ENCODE data around the gene IL9. TPM values are rescaled to one million over a fixed set of nuclear protein-coding genes. Genes with fewer than 3 reads are reported as not detected.
"Not testable (repeated sequence)": the region's sequence is repeated elsewhere in the genome, so short reads cannot be mapped to it uniquely, and the experiment has no call there.

Gene IL9
- total RNA-seq, 2 donors from 2014 or later, result 0.43 to 0.93 TPM

DNA sequence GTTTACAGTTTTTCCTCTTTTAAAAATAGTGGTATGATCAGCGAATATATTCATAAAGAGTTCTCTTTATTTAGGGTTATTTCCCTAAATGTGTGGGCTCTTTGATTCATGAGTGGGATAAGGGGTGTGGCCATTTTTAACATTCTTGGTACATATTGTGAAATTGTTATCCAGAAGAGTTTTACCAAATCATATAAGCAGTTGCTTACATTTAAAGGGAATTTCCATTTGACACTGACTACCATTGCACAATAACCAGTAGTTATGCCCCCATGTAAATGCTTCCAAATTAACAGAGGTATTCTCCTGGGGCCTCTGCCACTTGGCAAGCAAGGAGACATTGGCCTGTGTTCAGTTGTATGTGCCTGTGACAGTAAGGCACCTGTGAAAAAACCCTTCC, 34.0 kb downstream of the IL9 start:
- Mint-ChIP-seq H3K36me3 (no peaks in the 10 kb centered on the region), H3K27ac (no peak overlapping the region), H3K9me3 (no peaks in the 10 kb centered on the region)
- DNase-seq (ENCODE audit: low spot score in 2 of 2), result no peak
- no peak for ATAC-seq

DNA sequence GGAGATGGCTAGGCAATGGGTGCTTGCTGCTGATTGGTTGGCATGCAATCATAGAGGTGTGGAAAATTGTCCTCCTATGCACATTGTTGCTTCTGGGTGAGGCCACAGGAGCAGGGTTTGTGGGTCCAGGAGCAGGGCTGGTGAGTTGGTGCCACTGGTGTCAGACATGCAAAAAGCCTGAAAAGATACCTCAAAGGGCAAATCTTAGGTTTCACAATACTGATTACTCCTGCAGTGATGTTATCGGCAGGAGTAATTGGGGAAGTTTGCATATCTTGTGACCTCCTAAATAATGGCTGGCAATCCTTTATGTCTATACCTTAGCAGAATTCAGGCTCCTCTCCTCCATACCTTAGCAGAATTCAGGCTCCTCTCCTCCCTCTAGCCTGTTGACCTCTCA, 36.0 kb downstream of the IL9 start:
- Mint-ChIP-seq H3K27ac (no peak overlapping the region), H3K9me3 (no peaks in the 10 kb centered on the region), H3K36me3 (no peaks in the 10 kb centered on the region)
- DNase-seq (ENCODE audit: low spot score in 2 of 2) (no peak), ATAC-seq (no peak)

DNA sequence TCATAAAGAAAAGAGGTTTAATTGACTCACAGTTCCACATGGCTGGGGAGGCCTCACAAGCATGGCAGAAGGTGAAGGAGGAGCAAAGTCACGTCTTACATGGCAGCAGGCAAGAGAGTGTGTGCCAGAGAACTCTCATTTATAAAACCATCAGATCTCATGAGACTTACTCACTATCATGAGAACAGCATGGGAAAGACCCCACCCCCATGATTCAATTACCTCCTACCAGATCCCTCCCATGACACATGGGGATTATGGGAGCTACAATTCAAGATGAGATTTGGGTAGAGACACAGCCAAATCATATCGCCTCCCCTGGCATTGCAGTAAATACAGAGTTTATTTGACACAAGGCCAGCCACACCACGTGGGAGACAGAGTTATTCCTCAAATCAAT, 36.5 kb downstream of the IL9 start:
- DNase-seq (ENCODE audit: low spot score in 2 of 2); ATAC-seq; H3K27ac Mint-ChIP-seq; H3K9me3 Mint-ChIP-seq; H3K36me3 Mint-ChIP-seq: not testable (repeated sequence)

DNA sequence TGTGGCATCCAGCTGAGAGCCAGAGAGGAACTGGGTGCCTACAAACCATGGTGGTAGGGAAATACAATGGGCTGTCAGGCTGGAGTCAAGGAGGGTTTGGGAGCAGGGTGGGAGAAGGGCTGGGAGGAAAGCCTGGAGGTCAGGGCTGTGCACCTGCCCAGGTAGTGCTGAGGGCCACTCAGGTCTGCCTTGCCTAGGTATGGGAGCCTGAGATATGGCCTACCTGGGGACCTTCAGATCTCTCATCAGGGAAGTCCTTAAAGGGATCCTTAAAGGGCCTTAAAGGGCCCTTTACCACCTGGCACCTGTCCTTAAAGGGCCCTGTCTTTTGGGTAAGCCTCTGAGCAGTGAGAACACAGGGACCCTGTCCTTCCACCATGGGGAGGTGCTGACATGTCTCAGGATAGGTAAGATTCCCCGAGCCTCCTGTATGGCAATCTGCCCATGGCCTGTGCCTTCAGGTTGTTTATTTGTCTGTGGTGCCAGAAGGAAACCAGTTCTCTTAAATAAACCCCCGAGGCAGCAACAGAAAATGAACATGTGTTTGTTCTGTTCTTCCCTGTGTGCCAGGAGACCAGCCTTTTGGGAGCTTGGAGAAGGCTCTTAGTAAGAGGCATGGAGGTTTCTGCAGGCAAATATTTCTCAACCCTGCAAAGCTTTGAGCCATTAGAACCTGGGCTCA, 37.9 kb downstream of the IL9 start:
- no peak overlapping the region for H3K27ac Mint-ChIP-seq
- no peaks in the 10 kb centered on the region for H3K9me3 Mint-ChIP-seq
- no peak for DNase-seq (ENCODE audit: low spot score in 2 of 2)
- ATAC-seq, result no peak
- H3K36me3 Mint-ChIP-seq, result no peaks in the 10 kb centered on the region

DNA sequence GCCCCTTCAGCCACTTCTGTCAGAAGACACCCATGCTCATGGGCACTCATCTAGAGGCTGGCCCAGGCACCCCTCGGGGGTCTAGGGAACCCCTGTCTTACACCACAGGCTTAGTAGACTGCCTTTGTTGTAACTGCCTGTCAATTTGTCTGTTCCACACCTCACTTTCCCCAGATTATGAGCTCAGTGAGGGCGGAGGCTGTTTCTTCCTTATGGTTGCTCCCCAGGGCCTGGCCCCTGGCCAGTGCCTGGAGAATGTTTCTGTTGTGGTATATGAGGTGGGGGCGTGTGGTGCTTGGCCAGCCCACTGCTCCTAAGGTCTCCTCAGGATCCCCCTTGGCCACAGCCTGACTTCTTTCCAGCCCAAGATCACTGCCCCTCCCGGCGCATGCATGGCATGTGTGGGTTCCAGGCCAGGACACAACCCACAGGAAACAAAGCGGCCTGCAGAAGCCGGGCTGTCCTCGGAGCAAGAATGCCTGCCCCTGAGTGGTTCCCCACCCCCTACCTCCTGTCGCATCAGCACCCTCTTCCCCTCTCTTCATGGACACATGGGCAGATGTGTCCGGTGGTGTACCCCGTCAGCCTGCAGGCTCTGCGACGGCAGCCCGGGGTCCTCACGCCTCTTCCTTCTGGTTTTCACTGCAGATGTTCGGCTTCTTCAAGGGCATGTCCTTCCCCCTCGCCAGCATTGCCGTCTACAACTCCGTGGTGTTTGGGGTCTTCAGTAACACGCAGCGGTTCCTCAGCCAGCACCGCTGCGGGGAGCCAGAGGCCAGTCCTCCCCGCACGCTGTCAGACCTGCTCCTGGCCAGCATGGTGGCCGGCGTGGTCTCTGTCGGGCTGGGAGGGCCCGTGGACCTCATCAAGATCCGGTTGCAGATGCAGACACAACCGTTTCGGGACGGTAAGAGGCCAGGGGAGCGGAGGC, 43.5 kb downstream of the IL9 start:
- H3K27ac Mint-ChIP-seq, result no peak overlapping the region
- no peaks in the 10 kb centered on the region for H3K36me3 Mint-ChIP-seq
- no peak for DNase-seq (ENCODE audit: low spot score in 2 of 2)
- no peak for ATAC-seq
- H3K9me3 Mint-ChIP-seq, result no peaks in the 10 kb centered on the region

DNA sequence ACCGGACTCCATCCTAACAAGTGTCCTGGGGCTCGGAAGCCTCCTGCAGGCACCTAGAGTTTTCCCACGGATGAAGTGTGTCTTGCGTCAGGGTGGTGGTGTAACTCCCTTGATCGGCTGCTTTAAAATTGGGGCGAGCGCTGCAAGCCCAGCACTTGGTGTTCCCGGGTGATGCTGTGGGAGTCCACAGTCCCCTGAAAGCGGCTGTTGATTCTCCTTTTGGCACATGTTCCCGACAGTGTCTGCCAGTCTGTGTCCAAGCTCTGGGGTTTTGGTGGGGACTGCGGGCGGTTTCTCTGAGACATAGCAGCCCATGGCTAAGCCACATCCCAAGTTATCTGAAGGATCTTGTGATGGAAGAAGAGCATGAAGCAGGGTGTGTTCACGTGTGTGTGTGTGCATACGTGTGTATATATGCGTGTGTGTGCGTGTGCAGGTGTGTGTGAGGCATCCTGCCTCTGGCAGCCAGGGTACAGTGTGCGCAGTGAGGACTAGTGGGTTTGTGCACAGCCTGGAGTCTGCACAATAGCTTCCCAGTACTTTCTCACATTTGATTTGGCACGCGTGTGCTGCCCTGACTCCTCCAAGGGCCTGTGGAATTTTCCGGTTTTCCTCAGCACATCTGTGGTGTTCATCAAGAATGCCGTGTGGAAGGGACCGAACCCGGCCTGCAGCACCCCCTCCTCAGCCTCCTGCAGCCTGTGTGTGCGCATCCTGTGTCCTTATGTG, 44.3 kb downstream of the IL9 start:
- Mint-ChIP-seq H3K9me3 (no peaks in the 10 kb centered on the region), H3K36me3 (no peaks in the 10 kb centered on the region), H3K27ac (no peak overlapping the region)
- ATAC-seq (no peak), DNase-seq (ENCODE audit: low spot score in 2 of 2) (no peak)

DNA sequence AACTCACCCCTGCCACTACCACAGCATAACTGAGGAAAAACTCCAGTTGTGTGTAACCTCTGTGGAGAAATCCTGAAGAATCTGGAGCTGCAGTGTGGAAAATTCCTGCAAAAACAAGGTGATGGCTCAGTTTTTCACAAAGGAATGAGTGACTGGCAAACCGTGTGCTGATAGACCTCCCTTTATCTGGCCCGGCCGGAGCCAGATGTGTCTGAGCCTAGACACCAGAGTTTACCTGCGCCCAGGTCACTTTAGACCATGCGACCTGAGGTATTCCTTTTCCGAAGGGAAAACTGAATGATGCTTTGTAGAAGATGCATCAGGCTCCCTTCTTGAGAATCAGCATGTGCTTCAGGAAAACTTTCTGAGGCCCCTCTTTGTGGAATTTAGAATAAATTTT, 45.0 kb downstream of the IL9 start:
- no peak for DNase-seq (ENCODE audit: low spot score in 2 of 2)
- H3K9me3 Mint-ChIP-seq, result no peaks in the 10 kb centered on the region
- no peak for ATAC-seq
- H3K27ac Mint-ChIP-seq, result no peak overlapping the region
- H3K36me3 Mint-ChIP-seq, result no peaks in the 10 kb centered on the region

DNA sequence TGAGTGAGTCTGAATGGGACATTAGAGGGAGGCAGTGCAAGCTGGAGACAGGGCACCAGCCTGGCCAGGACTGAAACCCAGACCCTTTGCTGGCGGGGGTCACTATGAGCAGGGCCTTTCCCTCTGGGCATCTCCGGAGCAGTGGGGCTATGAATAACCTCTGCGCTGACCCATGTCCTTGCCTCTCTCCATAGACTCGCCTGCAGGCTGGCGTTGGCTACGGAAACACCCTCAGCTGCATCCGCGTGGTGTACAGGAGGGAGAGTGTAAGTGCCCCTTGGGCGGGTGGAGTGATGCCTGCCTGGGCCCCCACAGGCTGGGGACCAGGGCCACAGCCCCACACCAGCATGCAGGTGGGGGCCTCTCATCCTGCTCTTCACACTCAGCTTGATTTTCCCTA, 45.4 kb downstream of the IL9 start:
- ATAC-seq (no peak), DNase-seq (ENCODE audit: low spot score in 2 of 2) (no peak)
- no peaks in the 10 kb centered on the region for H3K36me3 Mint-ChIP-seq
- H3K9me3 Mint-ChIP-seq, result no peaks in the 10 kb centered on the region
- no peak overlapping the region for H3K27ac Mint-ChIP-seq

DNA sequence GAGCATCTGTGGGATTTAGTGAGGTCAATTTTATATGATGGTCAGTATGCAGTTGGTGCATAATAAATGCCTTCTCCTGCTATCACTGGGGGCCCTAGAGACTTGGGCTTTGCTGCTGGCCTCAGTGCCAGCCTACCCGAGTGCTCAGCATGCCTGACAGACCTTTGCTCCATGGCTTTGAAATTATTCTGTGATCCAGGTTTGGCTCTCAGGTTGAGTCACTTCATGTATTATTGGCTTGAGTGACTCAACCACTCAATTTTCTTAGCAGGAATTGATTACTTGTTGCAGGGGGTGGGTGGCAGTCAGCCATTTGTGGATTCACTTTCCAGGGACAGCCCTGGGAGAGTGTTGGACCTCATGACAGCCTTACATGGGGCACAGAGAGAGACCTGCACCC, 47.7 kb downstream of the IL9 start:
- DNase-seq (ENCODE audit: low spot score in 2 of 2), result no peak
- ATAC-seq, result no peak
- no peak overlapping the region for H3K27ac Mint-ChIP-seq
- no peaks in the 10 kb centered on the region for H3K9me3 Mint-ChIP-seq
- no peaks in the 10 kb centered on the region for H3K36me3 Mint-ChIP-seq

DNA sequence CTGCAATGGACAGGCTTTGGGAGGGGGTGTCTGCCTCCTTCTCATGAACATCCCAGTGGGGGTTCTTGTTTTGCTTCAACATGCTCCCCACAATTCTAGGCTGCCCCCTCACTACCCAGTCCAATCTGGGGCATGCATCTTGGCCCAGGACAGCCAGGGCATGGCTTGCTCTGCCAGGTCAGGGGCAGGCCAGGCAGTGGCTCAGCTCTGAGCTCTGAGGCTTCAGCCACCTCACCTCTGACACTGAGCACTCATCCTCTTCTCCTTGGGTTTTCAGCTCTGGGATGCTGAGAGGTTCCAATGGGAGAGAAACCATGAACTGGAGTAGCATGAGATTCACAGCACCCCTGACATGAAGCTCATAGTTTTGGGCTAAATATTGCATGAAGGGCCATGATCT, 49.3 kb downstream of the IL9 start:
- H3K9me3 Mint-ChIP-seq, result no peaks in the 10 kb centered on the region
- no peak for ATAC-seq
- no peaks in the 10 kb centered on the region for H3K36me3 Mint-ChIP-seq

DNA sequence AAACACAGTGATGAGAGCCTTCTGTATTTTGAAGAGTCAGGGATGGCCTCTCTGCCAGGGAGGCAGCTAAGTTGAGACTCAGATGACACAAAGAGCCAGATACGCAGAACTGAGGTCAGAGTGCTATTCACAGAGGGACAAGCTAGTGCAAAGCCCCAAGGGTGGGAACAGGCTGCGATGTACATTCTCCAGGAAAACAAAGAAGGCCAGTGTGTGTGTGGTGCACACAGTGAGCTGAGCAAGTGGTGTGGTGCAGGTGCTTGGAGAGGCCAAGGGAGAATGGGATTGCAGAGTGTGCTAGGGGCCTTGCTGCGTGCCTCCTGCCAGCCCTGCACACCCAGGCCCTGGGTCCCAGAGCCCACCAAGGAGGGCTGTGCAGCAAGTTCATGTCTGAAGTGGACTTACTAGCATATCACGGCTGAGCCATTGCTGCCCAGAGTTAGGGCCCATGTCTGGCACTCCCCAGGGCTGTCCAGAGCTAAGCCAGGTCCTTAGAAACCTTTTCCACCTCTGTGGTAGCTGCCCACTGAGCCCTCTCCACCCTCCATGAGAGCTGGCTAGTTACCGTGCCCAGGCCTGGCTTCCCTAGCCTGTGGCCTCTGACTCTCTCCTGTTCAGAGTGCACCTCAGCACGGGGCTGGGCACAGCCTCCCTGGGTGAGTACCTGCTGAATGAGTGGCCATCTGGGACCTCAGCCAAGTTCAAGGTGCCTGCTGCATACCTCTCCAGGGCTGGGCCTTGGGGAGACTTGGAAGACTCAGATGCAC, 51.9 kb downstream of the IL9 start:
- ATAC-seq (no peak), DNase-seq (ENCODE audit: low spot score in 2 of 2) (no peak)
- H3K36me3 Mint-ChIP-seq, result no peaks in the 10 kb centered on the region
- H3K9me3 Mint-ChIP-seq, result peaks cover 0 to 4% of the 10 kb centered on the region in 2 donors
- H3K27ac Mint-ChIP-seq, result no peak overlapping the region

More for the DNA sequence above, 49.3 kb downstream of the IL9 start:
- no peak overlapping the region for H3K27ac Mint-ChIP-seq
- DNase-seq (ENCODE audit: low spot score in 2 of 2), result no peak

DNA sequence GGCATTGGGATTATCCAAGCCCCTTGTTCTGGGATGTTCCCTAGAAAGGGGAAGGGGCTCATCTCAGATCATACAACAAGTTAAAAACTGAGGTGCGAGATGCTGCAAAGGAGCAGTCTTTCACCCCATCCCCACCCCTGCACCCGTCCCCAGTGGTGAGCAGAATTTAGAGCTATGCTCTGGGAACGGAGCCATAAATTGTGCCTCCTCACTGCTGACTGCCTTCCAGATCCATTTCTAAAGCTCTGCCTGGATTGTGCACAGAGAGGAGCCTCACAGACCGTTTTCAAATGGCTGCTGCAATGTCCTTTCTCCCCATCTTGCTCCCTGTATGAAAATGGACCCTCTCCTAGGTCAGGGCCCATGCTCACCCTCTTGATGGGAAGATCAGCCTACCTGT, 52.9 kb downstream of the IL9 start:
- Mint-ChIP-seq H3K27ac (no peak overlapping the region), H3K9me3 (peaks cover 4 to 9% of the 10 kb centered on the region in 2 donors), H3K36me3 (peaks cover 0 to 5% of the 10 kb centered on the region in 2 donors)
- ATAC-seq (no peak), DNase-seq (ENCODE audit: low spot score in 2 of 2) (no peak)

Other genes with a start within 250 kb of the IL9 start
- not detected for gene SLC25A48, start 61.2 kb downstream of the IL9 start, total RNA-seq
- gene LECT2, start 59.1 kb upstream of the IL9 start, total RNA-seq, result not detected
- gene TGFBI, start 133.1 kb upstream of the IL9 start, total RNA-seq, result not detected
- 10 to 100 TPM in 1 of 2 donors, 1 to 10 TPM in 1; 5.8 to 12.1 TPM for gene SMAD5, start 237.0 kb upstream of the IL9 start, total RNA-seq

Measured in activated naive CD4-positive, alpha-beta T cell treated with anti-CD3 and anti-CD28 coated beads, Interleukin-2, amount 50 U/mL, for 72 hours (primary cell).